MG63 (cell line): ENCODE data around the gene HDHD5. TPM values are rescaled to one million over a fixed set of nuclear protein-coding genes. Genes with fewer than 3 reads are reported as not detected.
"Not testable (repeated sequence)": the region's sequence is repeated elsewhere in the genome, so short reads cannot be mapped to it uniquely, and the experiment has no call there.

ENCODE experiments used
- DNase-seq: peaks from one replicate; pipeline ENCODE4 v3.0.0-alpha.2; 2020
- H3K27me3 ChIP-seq: fragments of 250-450 bp; sonication (Bioruptor Pico); 2 replicates; pipeline ENCODE4 v1.5.1; 2020; ENCODE audit warnings: mild to moderate bottlenecking, moderate library complexity
- H3K36me3 ChIP-seq: fragments of 250-450 bp; sonication (Bioruptor Pico); 2 replicates; pipeline ENCODE4 v1.5.1; 2020; ENCODE audit warnings: mild to moderate bottlenecking, moderate library complexity
- H3K4me3 ChIP-seq: fragments of 250-450 bp; sonication (Bioruptor Pico); 2 replicates; pipeline ENCODE4 v1.5.1; 2020; ENCODE audit warnings: mild to moderate bottlenecking, moderate library complexity
- H3K9me3 ChIP-seq: fragments of 250-450 bp; sonication (Bioruptor Pico); 2 replicates; pipeline ENCODE4 v1.5.1; 2020; ENCODE audit warnings: mild to moderate bottlenecking, moderate library complexity
- total RNA-seq: library from RNA; depleted of rRNA; stranded (reverse); fragments of >200 nt; shearing (Covaris generic); gene quantifications from 2 replicates; pipeline ENCODE4 v1.2.3, GENCODE V29; 2014; ENCODE audit warnings: low replicate concordance

The HDHD5 gene
- total RNA-seq, 1 experiment from 2014 or later, result 148 TPM

GRCh38 chr22:17162731-17163130 lies 3.7 kb upstream of the HDHD5 start:
- Histone ChIP-seq H3K36me3 (peaks cover 4% of the 10 kb centered on the region), H3K27me3 (no peaks in the 10 kb centered on the region), H3K9me3 (no peaks in the 10 kb centered on the region), H3K4me3 (no peak overlapping the region)
- DNase-seq, result no peak

GRCh38 chr22:17161991-17162390 lies 2.9 kb upstream of the HDHD5 start:
- H3K27me3 ChIP-seq, result no peaks in the 10 kb centered on the region
- peaks cover 10% of the 10 kb centered on the region for H3K36me3 ChIP-seq
- no peaks in the 10 kb centered on the region for H3K9me3 ChIP-seq
- H3K4me3 ChIP-seq, result no peak overlapping the region
- no peak for DNase-seq

GRCh38 chr22:17159504-17159951 lies 451 bp upstream of the HDHD5 start:
- peaks cover 10% of the 10 kb centered on the region for H3K36me3 ChIP-seq
- DNase-seq, result peak; percentile 53
- no peaks in the 10 kb centered on the region for H3K9me3 ChIP-seq
- no peaks in the 10 kb centered on the region for H3K27me3 ChIP-seq
- H3K4me3 ChIP-seq, result peak overlapping the region; percentile 76

- H3K9me3 ChIP-seq, result no peaks in the 10 kb centered on the region
- H3K4me3 ChIP-seq, result peak overlapping the region; percentile 76
- no peaks in the 10 kb centered on the region for H3K27me3 ChIP-seq
- peaks cover 10% of the 10 kb centered on the region for H3K36me3 ChIP-seq
- DNase-seq, result no peak
These were observed 905 bp downstream of the HDHD5 start for GRCh38 chr22:17158176-17158567.

- Histone ChIP-seq H3K27me3 (no peaks in the 10 kb centered on the region), H3K4me3 (peak overlapping the region; percentile 76), H3K9me3 (no peaks in the 10 kb centered on the region), H3K36me3 (peaks cover 10% of the 10 kb centered on the region)
- no peak for DNase-seq
These were observed 1.4 kb downstream of the HDHD5 start for GRCh38 chr22:17157714-17158113.

- Histone ChIP-seq H3K9me3 (no peaks in the 10 kb centered on the region), H3K4me3 (no peak overlapping the region), H3K36me3 (peaks cover 10% of the 10 kb centered on the region), H3K27me3 (no peaks in the 10 kb centered on the region)
- DNase-seq, result no peak
These were observed 3.1 kb downstream of the HDHD5 start for GRCh38 chr22:17155941-17156340.

- Histone ChIP-seq H3K4me3 (no peak overlapping the region), H3K36me3 (peaks cover 14% of the 10 kb centered on the region), H3K9me3 (no peaks in the 10 kb centered on the region), H3K27me3 (no peaks in the 10 kb centered on the region)
- no peak for DNase-seq
These were observed 6.1 kb downstream of the HDHD5 start for GRCh38 chr22:17152971-17153370.

GRCh38 chr22:17152340-17152739 lies 6.7 kb downstream of the HDHD5 start:
- H3K4me3 ChIP-seq, result no peak overlapping the region
- H3K36me3 ChIP-seq, result peaks cover 8% of the 10 kb centered on the region
- no peaks in the 10 kb centered on the region for H3K27me3 ChIP-seq
- no peaks in the 10 kb centered on the region for H3K9me3 ChIP-seq
- peak; percentile 28 for DNase-seq

- Histone ChIP-seq H3K9me3 (no peaks in the 10 kb centered on the region), H3K4me3 (no peak overlapping the region), H3K36me3 (peaks cover 10% of the 10 kb centered on the region), H3K27me3 (no peaks in the 10 kb centered on the region)
- DNase-seq, result no peak
These were observed 9.8 kb downstream of the HDHD5 start for GRCh38 chr22:17149076-17149815.

- DNase-seq, H3K27me3 ChIP-seq, H3K4me3 ChIP-seq, H3K9me3 ChIP-seq: not testable (repeated sequence)
- peaks cover 19% of the 10 kb centered on the region for H3K36me3 ChIP-seq
These were observed 11.6 kb downstream of the HDHD5 start for GRCh38 chr22:17147458-17147857.

- DNase-seq, result no peak
- no peaks in the 10 kb centered on the region for H3K9me3 ChIP-seq
- H3K4me3 ChIP-seq, result no peak overlapping the region
- no peaks in the 10 kb centered on the region for H3K27me3 ChIP-seq
- H3K36me3 ChIP-seq, result peaks cover 30% of the 10 kb centered on the region
These were observed 13.9 kb downstream of the HDHD5 start for GRCh38 chr22:17145021-17145680.

GRCh38 chr22:17143826-17144225 lies 15.3 kb downstream of the HDHD5 start:
- Histone ChIP-seq H3K27me3 (no peaks in the 10 kb centered on the region), H3K4me3 (no peak overlapping the region), H3K9me3 (no peaks in the 10 kb centered on the region), H3K36me3 (peaks cover 29% of the 10 kb centered on the region)
- no peak for DNase-seq

- Histone ChIP-seq H3K36me3 (peaks cover 28% of the 10 kb centered on the region), H3K9me3 (no peaks in the 10 kb centered on the region), H3K4me3 (no peak overlapping the region), H3K27me3 (no peaks in the 10 kb centered on the region)
- no peak for DNase-seq
These were observed 16.0 kb downstream of the HDHD5 start for GRCh38 chr22:17143101-17143500.

GRCh38 chr22:17140826-17141766 lies 18.0 kb downstream of the HDHD5 start:
- Histone ChIP-seq H3K27me3 (no peaks in the 10 kb centered on the region), H3K36me3 (peaks cover 28% of the 10 kb centered on the region), H3K9me3 (no peaks in the 10 kb centered on the region), H3K4me3 (no peak overlapping the region)
- DNase-seq, result no peak

GRCh38 chr22:17140022-17140421 lies 19.1 kb downstream of the HDHD5 start:
- H3K36me3 ChIP-seq, result peaks cover 28% of the 10 kb centered on the region
- no peak overlapping the region for H3K4me3 ChIP-seq
- no peak for DNase-seq
- no peaks in the 10 kb centered on the region for H3K9me3 ChIP-seq
- no peaks in the 10 kb centered on the region for H3K27me3 ChIP-seq

GRCh38 chr22:17138513-17138912 lies 20.6 kb downstream of the HDHD5 start:
- no peaks in the 10 kb centered on the region for H3K9me3 ChIP-seq
- peaks cover 22% of the 10 kb centered on the region for H3K36me3 ChIP-seq
- no peak for DNase-seq
- H3K4me3 ChIP-seq, result no peak overlapping the region
- no peaks in the 10 kb centered on the region for H3K27me3 ChIP-seq

GRCh38 chr22:17137861-17138425 lies 21.1 kb downstream of the HDHD5 start:
- Histone ChIP-seq H3K27me3 (no peaks in the 10 kb centered on the region), H3K36me3 (peaks cover 17% of the 10 kb centered on the region), H3K9me3 (no peaks in the 10 kb centered on the region), H3K4me3 (no peak overlapping the region)
- no peak for DNase-seq
